Hepatocyte (in vitro differentiated cells): Measurements from ENCODE around the gene PRKAB1. TPM values are rescaled to one million over a fixed set of nuclear protein-coding genes. Genes with fewer than 3 reads are reported as not detected.

Experiments used
- DNase-seq: peaks from one replicate; pipeline ENCODE4 v3.0.0-alpha.2; 2016; ENCODE audit warnings: low spot score
- H2AFZ ChIP-seq: fragments of 200-600 bp; sonication (generic); 2 replicates; pipeline ENCODE4 v1.6.0; 2016; ENCODE audit warnings: antibody characterized with exemption, mild to moderate bottlenecking
- H3K27ac ChIP-seq: fragments of 200-600 bp; sonication (generic); 2 replicates; pipeline ENCODE4 v1.5.1; 2016; ENCODE audit warnings: mild to moderate bottlenecking
- H3K27me3 ChIP-seq: fragments of 200-600 bp; sonication (generic); 2 replicates; pipeline ENCODE4 v1.6.1; 2016
- H3K36me3 ChIP-seq: fragments of 200-600 bp; sonication (generic); replicated peaks from 2 replicates; pipeline ENCODE4 v1.5.1; 2016; ENCODE audit warnings: low read depth; ENCODE audit not compliant: insufficient read depth
- H3K4me1 ChIP-seq: fragments of 200-600 bp; sonication (generic); 2 replicates; pipeline ENCODE4 v1.5.1; 2016; ENCODE audit warnings: mild to moderate bottlenecking, moderate library complexity; ENCODE audit not compliant: insufficient read depth
- H3K4me2 ChIP-seq: fragments of 200-600 bp; sonication (generic); 2 replicates; pipeline ENCODE4 v1.6.0; 2016
- H3K4me3 ChIP-seq: fragments of 200-600 bp; sonication (generic); 2 replicates; pipeline ENCODE4 v1.5.1; 2016; ENCODE audit warnings: mild to moderate bottlenecking
- H3K79me2 ChIP-seq: fragments of 200-600 bp; sonication (generic); 2 replicates; pipeline ENCODE4 v1.6.0; 2017; ENCODE audit warnings: mild to moderate bottlenecking
- H3K9me2 ChIP-seq: fragments of 200-600 bp; sonication (generic); replicated peaks from 2 replicates; pipeline ENCODE4 v1.6.0; 2017; ENCODE audit warnings: mild to moderate bottlenecking; ENCODE audit not compliant: insufficient read depth
- H3K9me3 ChIP-seq: fragments of 200-600 bp; sonication (generic); 2 replicates; pipeline ENCODE4 v1.5.1; 2016; ENCODE audit warnings: low read depth, mild to moderate bottlenecking
- H4K20me1 ChIP-seq: fragments of 200-600 bp; sonication (generic); 2 replicates; pipeline ENCODE4 v1.6.0; 2016; ENCODE audit warnings: mild to moderate bottlenecking; ENCODE audit not compliant: insufficient read depth, poor library complexity, severe bottlenecking
- CTCF ChIP-seq: fragments of 200-600 bp; sonication (generic); IDR thresholded peaks from 2 replicates; pipeline ENCODE4 v1.5.1; 2016; ENCODE audit warnings: antibody characterized with exemption, mild to moderate bottlenecking; ENCODE audit not compliant: poor library complexity
- EZH2 ChIP-seq: fragments of 200-600 bp; sonication (generic); IDR thresholded peaks from 2 replicates; pipeline ENCODE4 v1.6.1; 2016; ENCODE audit warnings: antibody characterized with exemption, mild to moderate bottlenecking, borderline replicate concordance
- EZH2phosphoT487 ChIP-seq: fragments of 200-600 bp; sonication (generic); IDR thresholded peaks from one replicate; pipeline ENCODE4 v1.6.1; 2018; ENCODE audit warnings: antibody characterized with exemption, mild to moderate bottlenecking, low read depth, moderate library complexity; ENCODE audit not compliant: unreplicated experiment, severe bottlenecking
- WGBS: methylation state at CpG from one replicate; pipeline ENCODE4 v1.1.6; 2016; ENCODE audit warnings: low lambda C conversion rate; ENCODE audit errors: missing lambda C conversion rate; 5-methylcytosine and 5-hydroxymethylcytosine counted together
- polyA plus RNA-seq: library from polyadenylated mRNA; unstranded; fragments of >200 nt; fragmentation: Nextera tagmentation; extraction: Ambion mirVana; gene quantifications from 2 replicates; pipeline ENCODE4 v1.2.1, GENCODE V29; 2016
- total RNA-seq: library from RNA; depleted of rRNA; stranded (reverse); fragments of >200 nt; gene quantifications from 2 replicates; pipeline ENCODE4 v1.2.3, GENCODE V29; 2014

Gene PRKAB1
- total and polyA plus RNA-seq, 2 experiments from 2014 or later, result 32.3 to 37.7 TPM

- Histone ChIP-seq H3K79me2 (peaks cover 39% of the 10 kb centered on the region), H3K27ac (peak overlapping the region; percentile 94), H4K20me1 (no peaks in the 10 kb centered on the region), H3K9me2 (no peaks in the 10 kb centered on the region), H3K27me3 (no peaks in the 10 kb centered on the region), H3K9me3 (no peaks in the 10 kb centered on the region), H3K36me3 (no peaks in the 10 kb centered on the region), H3K4me3 (no peak overlapping the region), H2AFZ (no peak overlapping the region), H3K4me1 (peaks cover 19% of the 10 kb centered on the region), H3K4me2 (peak overlapping the region; percentile 93)
- WGBS, result 92% methylated on average over 3 of the region's 3 CpGs
- DNase-seq, result no peak
- TF ChIP-seq EZH2 (no peak), EZH2phosphoT487 (no peak), CTCF (no peak)
Observed at GRCh38 chr12:119671070-119671469, 3.1 kb downstream of the PRKAB1 start.

GRCh38 chr12:119672194-119672593 is 4.3 kb downstream of the PRKAB1 start:
- Histone ChIP-seq H4K20me1 (no peaks in the 10 kb centered on the region), H3K9me3 (no peaks in the 10 kb centered on the region), H2AFZ (no peak overlapping the region), H3K4me2 (no peak overlapping the region), H3K27me3 (no peaks in the 10 kb centered on the region), H3K79me2 (peaks cover 39% of the 10 kb centered on the region), H3K4me3 (no peak overlapping the region), H3K9me2 (no peaks in the 10 kb centered on the region), H3K27ac (peak overlapping the region; percentile 94), H3K36me3 (peaks cover 6% of the 10 kb centered on the region), H3K4me1 (peaks cover 19% of the 10 kb centered on the region)
- TF ChIP-seq EZH2, result no peak
- no peak for TF ChIP-seq EZH2phosphoT487
- no peak for TF ChIP-seq CTCF
- no peak for DNase-seq
- WGBS, result 87% methylated on average over 8 of the region's 8 CpGs

- H2AFZ ChIP-seq, result no peak overlapping the region
- peak overlapping the region; percentile 37 for H3K27ac ChIP-seq
Observed at GRCh38 chr12:119673634-119674033, 5.7 kb downstream of the PRKAB1 start.

More at GRCh38 chr12:119673634-119674033, 5.7 kb downstream of the PRKAB1 start:
- Histone ChIP-seq H3K9me3 (no peaks in the 10 kb centered on the region), H3K4me3 (no peak overlapping the region), H3K4me2 (no peak overlapping the region), H3K79me2 (peaks cover 34% of the 10 kb centered on the region), H3K4me1 (peaks cover 19% of the 10 kb centered on the region), H3K36me3 (peaks cover 6% of the 10 kb centered on the region), H4K20me1 (no peaks in the 10 kb centered on the region), H3K9me2 (no peaks in the 10 kb centered on the region), H3K27me3 (no peaks in the 10 kb centered on the region)
- no peak for DNase-seq
- no peak for TF ChIP-seq EZH2
- TF ChIP-seq CTCF, result no peak
- no peak for TF ChIP-seq EZH2phosphoT487
- WGBS, result 94% methylated on average over 7 of the region's 7 CpGs
